ENCODE results near the gene SIMC1.
"Not testable (repeated sequence)": the region's sequence is repeated elsewhere in the genome, so short reads cannot be mapped to it uniquely, and the experiment has no call there.

Gene SIMC1

GRCh38 chr5:176237971-176238644 is at the start of gene SIMC1:
Gene SIMC1 (plus strand): TSS chr5:176238424. CDS start chr5:176238509, 85 bp downstream.
- not testable (repeated sequence) for H4K20me1 ChIP-seq (ENCODE audit: insufficient read depth, low read length); H3K27ac ChIP-seq (ENCODE audit: low read depth, low read length, poor library complexity, severe bottlenecking); H3K79me2 ChIP-seq (ENCODE audit: insufficient read depth, low read length); H3K9me2 ChIP-seq (ENCODE audit: low read depth, low read length); H3K9ac ChIP-seq (ENCODE audit: low read length); H2AFZ ChIP-seq (ENCODE audit: low read length); H3F3A ChIP-seq (ENCODE audit: insufficient read depth, low read length); H3K4me2 ChIP-seq (ENCODE audit: low read length); H3K9me3 ChIP-seq (ENCODE audit: low read length); H3K36me3 ChIP-seq (ENCODE audit: insufficient read depth, low read length); H3K4me1 ChIP-seq (ENCODE audit: insufficient read depth, low read length, severe bottlenecking); H3K27me3 ChIP-seq (ENCODE audit: insufficient read depth, low read length)
- H3K4me3 ChIP-seq (ENCODE audit: low read depth, low read length, poor library complexity, severe bottlenecking), result peak within 1 kb of the TSS; percentile 48

GRCh38 chr5:176188506-176189193 is 49.6 kb upstream of the SIMC1 start:
- Histone ChIP-seq H3K79me2 (ENCODE audit: insufficient read depth, low read length) (no peaks in the 10 kb centered on the region), H3K36me3 (ENCODE audit: insufficient read depth, low read length) (no peaks in the 10 kb centered on the region), H4K20me1 (ENCODE audit: insufficient read depth, low read length) (no peaks in the 10 kb centered on the region), H3K4me1 (ENCODE audit: insufficient read depth, low read length, severe bottlenecking) (no peaks in the 10 kb centered on the region), H3F3A (ENCODE audit: insufficient read depth, low read length) (no peaks in the 10 kb centered on the region; the same call in 1 of the 2 replicates), H3K27me3 (ENCODE audit: insufficient read depth, low read length) (no peaks in the 10 kb centered on the region), H3K9me3 (ENCODE audit: low read length) (no peaks in the 10 kb centered on the region), H3K9ac (ENCODE audit: low read length) (no peak overlapping the region), H3K9me2 (ENCODE audit: low read depth, low read length) (no peaks in the 10 kb centered on the region), H2AFZ (ENCODE audit: low read length) (no peak overlapping the region), H3K4me3 (ENCODE audit: low read depth, low read length, poor library complexity, severe bottlenecking) (no peak overlapping the region), H3K4me2 (ENCODE audit: low read length) (no peak overlapping the region), H3K27ac (ENCODE audit: low read depth, low read length, poor library complexity, severe bottlenecking) (no peak overlapping the region)
- no peak for TF ChIP-seq CTCF (IDR thresholded peaks at IDR 0.05; ENCODE audit: low read length)
- no peak for TF ChIP-seq EZH2 (IDR thresholded peaks at IDR 0.05; ENCODE audit: borderline replicate concordance, low read length)

GRCh38 chr5:176189857-176190256 is 48.4 kb upstream of the SIMC1 start:
- Histone ChIP-seq H3K9ac (ENCODE audit: low read length) (no peak overlapping the region), H3K4me2 (ENCODE audit: low read length) (no peak overlapping the region), H4K20me1 (ENCODE audit: insufficient read depth, low read length) (no peaks in the 10 kb centered on the region), H2AFZ (ENCODE audit: low read length) (no peak overlapping the region), H3K79me2 (ENCODE audit: insufficient read depth, low read length) (no peaks in the 10 kb centered on the region), H3K4me3 (ENCODE audit: low read depth, low read length, poor library complexity, severe bottlenecking) (no peak overlapping the region), H3K4me1 (ENCODE audit: insufficient read depth, low read length, severe bottlenecking) (no peaks in the 10 kb centered on the region), H3F3A (ENCODE audit: insufficient read depth, low read length) (no peaks in the 10 kb centered on the region), H3K27ac (ENCODE audit: low read depth, low read length, poor library complexity, severe bottlenecking) (no peak overlapping the region), H3K9me3 (ENCODE audit: low read length) (no peaks in the 10 kb centered on the region), H3K36me3 (ENCODE audit: insufficient read depth, low read length) (no peaks in the 10 kb centered on the region), H3K9me2 (ENCODE audit: low read depth, low read length) (no peaks in the 10 kb centered on the region), H3K27me3 (ENCODE audit: insufficient read depth, low read length) (no peaks in the 10 kb centered on the region)
- TF ChIP-seq EZH2 (IDR thresholded peaks at IDR 0.05; ENCODE audit: borderline replicate concordance, low read length) (no peak), CTCF (IDR thresholded peaks at IDR 0.05; ENCODE audit: low read length) (no peak)
